ENCODE measurements around the gene SMCO4.

DNA sequence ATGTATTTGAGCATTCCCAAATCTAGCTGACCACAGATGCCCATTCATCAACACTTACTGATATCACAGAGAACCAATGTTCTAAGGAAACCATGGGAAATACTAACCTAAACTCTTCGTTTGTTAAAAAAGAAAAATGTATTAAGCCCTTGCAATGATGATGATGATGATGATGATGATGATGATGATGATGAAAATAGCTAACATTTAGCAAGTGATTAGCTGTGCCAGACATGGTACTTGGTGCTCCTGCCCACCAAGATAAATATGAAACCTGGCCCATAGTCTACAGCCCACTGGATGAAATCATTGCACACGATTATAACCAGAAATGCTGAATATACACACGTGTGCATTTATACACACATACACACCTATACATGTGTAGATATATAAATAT lies 37.5 kb downstream of the SMCO4 start:
- no peak for TF ChIP-seq LEF1 (IDR thresholded peaks at IDR 0.05; ENCODE audit: borderline replicate concordance)
- no peak for TF ChIP-seq SP1 (IDR thresholded peaks at IDR 0.05)
- TF ChIP-seq ELF4 (IDR thresholded peaks at IDR 0.05), result no peak
- TF ChIP-seq FOXA1 (IDR thresholded peaks at IDR 0.05), result no peak

Measured in HEK293T (cell line).